Liver (tissue), 3 donors: ENCODE data around the gene DYNC1H1.

Experiments
- EGR1 ChIP-seq, 2 donors: IDR thresholded peaks; 2 replicates each; pipeline ENCODE4 v1.6.1; 2016 to 2018; ENCODE audit warnings: antibody characterized with exemption in 2 of 2, low read depth in 2 of 2
- FOXA1 ChIP-seq: IDR thresholded peaks from 2 replicates; pipeline ENCODE4 v1.6.1; 2016; ENCODE audit warnings: antibody characterized with exemption
- GABPA ChIP-seq, 2 donors: IDR thresholded peaks in 1 of 2; conservative IDR thresholded peaks in 1 of 2; 2 replicates each; pipeline ENCODE4 v1.6.1; 2016; ENCODE audit warnings: antibody characterized with exemption in 2 of 2, mild to moderate bottlenecking in 1 of 2, moderate library complexity in 1 of 2
- HNF4A ChIP-seq, 2 donors: conservative IDR thresholded peaks; 2 replicates each; pipeline ENCODE4 v1.6.1; 2016; ENCODE audit warnings: antibody characterized with exemption in 2 of 2, mild to moderate bottlenecking in 2 of 2
- JUND ChIP-seq, 2 donors: IDR thresholded peaks; 2 replicates each; pipeline ENCODE4 v1.6.1; 2016; ENCODE audit warnings: antibody characterized with exemption in 2 of 2
- RAD21 ChIP-seq, 2 donors: IDR thresholded peaks; 2 replicates each; pipeline ENCODE4 v1.6.1; 2016; ENCODE audit warnings: antibody characterized with exemption in 2 of 2, mild to moderate bottlenecking in 2 of 2
- RXRA ChIP-seq, 2 donors: IDR thresholded peaks; 2 replicates each; pipeline ENCODE4 v1.6.1; 2017 to 2018; ENCODE audit warnings: antibody characterized with exemption in 2 of 2, mild to moderate bottlenecking in 1 of 2
- SP1 ChIP-seq: IDR thresholded peaks from 2 replicates; pipeline ENCODE4 v1.6.1; 2018; ENCODE audit warnings: antibody characterized with exemption, mild to moderate bottlenecking
- TAF1 ChIP-seq: conservative IDR thresholded peaks from 2 replicates; pipeline ENCODE4 v1.6.1; 2016; ENCODE audit warnings: antibody characterized with exemption, mild to moderate bottlenecking
- YY1 ChIP-seq: IDR thresholded peaks from 2 replicates; pipeline ENCODE4 v1.6.1; 2016; ENCODE audit warnings: antibody characterized with exemption, mild to moderate bottlenecking
- TF ChIP-seq, protein P1 (sequence below): fragments of 150-350 bp; IDR thresholded peaks from 2 replicates; pipeline ENCODE4 v1.5.1; 2017; ENCODE audit warnings: improper control_type of control experiment, low read depth, low read length; ENCODE audit not compliant: missing input control
- TF ChIP-seq, protein P2 (sequence below): IDR thresholded peaks from 2 replicates; pipeline ENCODE4 v1.6.1; 2016; ENCODE audit warnings: antibody characterized with exemption
- TF ChIP-seq, protein P3 (sequence below): IDR thresholded peaks from 2 replicates; pipeline ENCODE4 v1.6.1; 2016; ENCODE audit warnings: antibody characterized with exemption, mild to moderate bottlenecking
- donor health status: healthy.
- donor health status: healthy.

DNA sequence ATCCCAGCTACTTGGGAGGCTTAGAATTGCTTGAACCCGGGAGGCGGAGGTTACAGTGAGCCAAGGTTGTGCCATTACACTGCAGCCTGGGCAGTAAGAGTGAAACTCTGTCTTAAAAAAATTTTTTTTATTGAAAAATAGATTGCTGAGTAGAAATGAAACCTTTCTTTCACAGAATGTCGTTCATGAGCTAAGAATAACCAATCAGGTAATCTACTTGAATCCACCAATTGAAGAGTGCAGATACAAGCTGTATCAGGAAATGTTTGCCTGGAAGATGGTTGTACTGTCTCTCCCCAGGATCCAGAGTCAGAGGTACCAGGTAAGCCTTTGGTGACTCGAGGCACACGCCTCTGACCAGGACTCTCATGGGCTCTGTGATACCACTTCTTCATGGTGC is 27.0 kb downstream of the DYNC1H1 start:
- no peak for TF ChIP-seq EGR1 (IDR thresholded peaks at IDR 0.05; ENCODE audit: low read depth in 2 of 2)
- TF ChIP-seq RAD21 (IDR thresholded peaks at IDR 0.05) = no peak
- TF ChIP-seq, protein P1, sequence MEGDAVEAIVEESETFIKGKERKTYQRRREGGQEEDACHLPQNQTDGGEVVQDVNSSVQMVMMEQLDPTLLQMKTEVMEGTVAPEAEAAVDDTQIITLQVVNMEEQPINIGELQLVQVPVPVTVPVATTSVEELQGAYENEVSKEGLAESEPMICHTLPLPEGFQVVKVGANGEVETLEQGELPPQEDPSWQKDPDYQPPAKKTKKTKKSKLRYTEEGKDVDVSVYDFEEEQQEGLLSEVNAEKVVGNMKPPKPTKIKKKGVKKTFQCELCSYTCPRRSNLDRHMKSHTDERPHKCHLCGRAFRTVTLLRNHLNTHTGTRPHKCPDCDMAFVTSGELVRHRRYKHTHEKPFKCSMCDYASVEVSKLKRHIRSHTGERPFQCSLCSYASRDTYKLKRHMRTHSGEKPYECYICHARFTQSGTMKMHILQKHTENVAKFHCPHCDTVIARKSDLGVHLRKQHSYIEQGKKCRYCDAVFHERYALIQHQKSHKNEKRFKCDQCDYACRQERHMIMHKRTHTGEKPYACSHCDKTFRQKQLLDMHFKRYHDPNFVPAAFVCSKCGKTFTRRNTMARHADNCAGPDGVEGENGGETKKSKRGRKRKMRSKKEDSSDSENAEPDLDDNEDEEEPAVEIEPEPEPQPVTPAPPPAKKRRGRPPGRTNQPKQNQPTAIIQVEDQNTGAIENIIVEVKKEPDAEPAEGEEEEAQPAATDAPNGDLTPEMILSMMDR = no peak
- TF ChIP-seq, protein P2, sequence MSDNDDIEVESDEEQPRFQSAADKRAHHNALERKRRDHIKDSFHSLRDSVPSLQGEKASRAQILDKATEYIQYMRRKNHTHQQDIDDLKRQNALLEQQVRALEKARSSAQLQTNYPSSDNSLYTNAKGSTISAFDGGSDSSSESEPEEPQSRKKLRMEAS = no peak
- TF ChIP-seq, protein P3, sequence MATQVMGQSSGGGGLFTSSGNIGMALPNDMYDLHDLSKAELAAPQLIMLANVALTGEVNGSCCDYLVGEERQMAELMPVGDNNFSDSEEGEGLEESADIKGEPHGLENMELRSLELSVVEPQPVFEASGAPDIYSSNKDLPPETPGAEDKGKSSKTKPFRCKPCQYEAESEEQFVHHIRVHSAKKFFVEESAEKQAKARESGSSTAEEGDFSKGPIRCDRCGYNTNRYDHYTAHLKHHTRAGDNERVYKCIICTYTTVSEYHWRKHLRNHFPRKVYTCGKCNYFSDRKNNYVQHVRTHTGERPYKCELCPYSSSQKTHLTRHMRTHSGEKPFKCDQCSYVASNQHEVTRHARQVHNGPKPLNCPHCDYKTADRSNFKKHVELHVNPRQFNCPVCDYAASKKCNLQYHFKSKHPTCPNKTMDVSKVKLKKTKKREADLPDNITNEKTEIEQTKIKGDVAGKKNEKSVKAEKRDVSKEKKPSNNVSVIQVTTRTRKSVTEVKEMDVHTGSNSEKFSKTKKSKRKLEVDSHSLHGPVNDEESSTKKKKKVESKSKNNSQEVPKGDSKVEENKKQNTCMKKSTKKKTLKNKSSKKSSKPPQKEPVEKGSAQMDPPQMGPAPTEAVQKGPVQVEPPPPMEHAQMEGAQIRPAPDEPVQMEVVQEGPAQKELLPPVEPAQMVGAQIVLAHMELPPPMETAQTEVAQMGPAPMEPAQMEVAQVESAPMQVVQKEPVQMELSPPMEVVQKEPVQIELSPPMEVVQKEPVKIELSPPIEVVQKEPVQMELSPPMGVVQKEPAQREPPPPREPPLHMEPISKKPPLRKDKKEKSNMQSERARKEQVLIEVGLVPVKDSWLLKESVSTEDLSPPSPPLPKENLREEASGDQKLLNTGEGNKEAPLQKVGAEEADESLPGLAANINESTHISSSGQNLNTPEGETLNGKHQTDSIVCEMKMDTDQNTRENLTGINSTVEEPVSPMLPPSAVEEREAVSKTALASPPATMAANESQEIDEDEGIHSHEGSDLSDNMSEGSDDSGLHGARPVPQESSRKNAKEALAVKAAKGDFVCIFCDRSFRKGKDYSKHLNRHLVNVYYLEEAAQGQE = no peak
- no peak for TF ChIP-seq FOXA1
- TF ChIP-seq YY1 = no peak
- no peak for TF ChIP-seq GABPA (IDR thresholded peaks at IDR 0.05 in 1 of 2, conservative IDR thresholded peaks at IDR 0.05 in 1 of 2)
- TF ChIP-seq TAF1 = no peak
- no peak for TF ChIP-seq JUND (IDR thresholded peaks at IDR 0.05)
- no peak for TF ChIP-seq HNF4A (conservative IDR thresholded peaks at IDR 0.05)
- TF ChIP-seq SP1 = no peak
- TF ChIP-seq RXRA (IDR thresholded peaks at IDR 0.05) = no peak
